Activated naive CD8-positive, alpha-beta T cell treated with anti-CD3 and anti-CD28 coated beads, Interleukin-2, amount 10 ng/mL, durations not matched to agents 7 days and 5 days (primary cell): Measurements from ENCODE around the gene SERPINA6. TPM values are rescaled to one million over a fixed set of nuclear protein-coding genes. Genes with fewer than 3 reads are reported as not detected.
"Not testable (repeated sequence)": the region's sequence is repeated elsewhere in the genome, so short reads cannot be mapped to it uniquely, and the experiment has no call there.

Experiments used
- ATAC-seq: fragments of 150-1000 bp; cut with Tn5 transposase; one replicate; pipeline ENCODE4 v1.10.0; 2021; ENCODE audit warnings: low read depth, moderate library complexity
- POLR2A ChIA-PET: fragments of 350-600 bp; sonication (Branson Sonifier 250); formaldehyde crosslinking; loops from one replicate; lab custom pipeline; 2021; ENCODE audit warnings: antibody characterized with exemption; lab: Charles Lee
- DNase-seq: peaks from one replicate; pipeline ENCODE4 v3.0.0; 2021
- H3K27ac Mint-ChIP-seq: one replicate; pipeline ENCODE4 v1.8.0; 2022; ENCODE audit warnings: mild to moderate bottlenecking, mixed read lengths
- H3K27me3 Mint-ChIP-seq: one replicate; pipeline ENCODE4 v1.8.0; 2022; ENCODE audit warnings: mild to moderate bottlenecking, moderate library complexity, mixed read lengths
- H3K36me3 Mint-ChIP-seq: one replicate; pipeline ENCODE4 v1.8.0; 2021; ENCODE audit warnings: mild to moderate bottlenecking, mixed read lengths
- H3K4me1 Mint-ChIP-seq: one replicate; pipeline ENCODE4 v1.8.0; 2021; ENCODE audit warnings: mixed read lengths
- H3K4me3 Mint-ChIP-seq: one replicate; pipeline ENCODE4 v1.8.0; 2022; ENCODE audit warnings: mild to moderate bottlenecking, moderate library complexity, mixed read lengths
- H3K9me3 Mint-ChIP-seq: one replicate; pipeline ENCODE4 v1.8.0; 2021; ENCODE audit warnings: mixed read lengths
- total RNA-seq, 2 experiments: library from RNA; stranded (reverse); gene quantifications; one replicate each; pipeline ENCODE4 v1.2.3, GENCODE V29; 2021

Gene SERPINA6
- total RNA-seq, 2 experiments from 2014 or later = not detected

- Mint-ChIP-seq H3K4me3 (no peak overlapping the region), H3K4me1 (peaks cover 2% of the 10 kb centered on the region), H3K36me3 (no peaks in the 10 kb centered on the region), H3K27ac (no peak overlapping the region), H3K27me3 (peaks cover 2% of the 10 kb centered on the region), H3K9me3 (no peaks in the 10 kb centered on the region)
- ATAC-seq (no peak), DNase-seq (no peak)
- POLR2A ChIA-PET = no interaction called here
Measured at GRCh38 chr14:94288610-94289465, 34.3 kb downstream of the SERPINA6 start.

- DNase-seq = no peak
- no peak overlapping the region for H3K27ac Mint-ChIP-seq
- ATAC-seq = no peak
- peaks cover 2% of the 10 kb centered on the region for H3K4me1 Mint-ChIP-seq
- H3K9me3 Mint-ChIP-seq = no peaks in the 10 kb centered on the region
- H3K27me3 Mint-ChIP-seq = peaks cover 7% of the 10 kb centered on the region
- no peaks in the 10 kb centered on the region for H3K36me3 Mint-ChIP-seq
- POLR2A ChIA-PET = no interaction called here
- no peak overlapping the region for H3K4me3 Mint-ChIP-seq
Measured at GRCh38 chr14:94285158-94285557, 38.0 kb downstream of the SERPINA6 start.

GRCh38 chr14:94284221-94284620 is 38.9 kb downstream of the SERPINA6 start:
- Mint-ChIP-seq H3K4me3 (no peak overlapping the region), H3K4me1 (peaks cover 2% of the 10 kb centered on the region), H3K27me3 (peaks cover 7% of the 10 kb centered on the region), H3K9me3 (no peaks in the 10 kb centered on the region), H3K36me3 (no peaks in the 10 kb centered on the region), H3K27ac (no peak overlapping the region)
- DNase-seq = no peak
- POLR2A ChIA-PET = no interaction called here
- no peak for ATAC-seq

- H3K9me3 Mint-ChIP-seq = no peaks in the 10 kb centered on the region
- no peak overlapping the region for H3K4me3 Mint-ChIP-seq
- peaks cover 2% of the 10 kb centered on the region for H3K4me1 Mint-ChIP-seq
- no peaks in the 10 kb centered on the region for H3K36me3 Mint-ChIP-seq
- peaks cover 7% of the 10 kb centered on the region for H3K27me3 Mint-ChIP-seq
- no peak for ATAC-seq
- H3K27ac Mint-ChIP-seq = no peak overlapping the region
- POLR2A ChIA-PET = no interaction called here
- no peak for DNase-seq
Measured at GRCh38 chr14:94282991-94283723, 40.0 kb downstream of the SERPINA6 start.

GRCh38 chr14:94278731-94279130 is 44.4 kb downstream of the SERPINA6 start:
- H3K27me3 Mint-ChIP-seq = peaks cover 11% of the 10 kb centered on the region
- no peak overlapping the region for H3K4me3 Mint-ChIP-seq
- H3K9me3 Mint-ChIP-seq = no peaks in the 10 kb centered on the region
- no peak overlapping the region for H3K27ac Mint-ChIP-seq
- no peaks in the 10 kb centered on the region for H3K36me3 Mint-ChIP-seq
- DNase-seq = no peak
- no peak for ATAC-seq
- no peaks in the 10 kb centered on the region for H3K4me1 Mint-ChIP-seq
- POLR2A ChIA-PET = no interaction called here

- H3K9me3 Mint-ChIP-seq, DNase-seq, POLR2A ChIA-PET: not testable (repeated sequence)
Measured at GRCh38 chr14:94276898-94277561, 46.1 kb downstream of the SERPINA6 start.

GRCh38 chr14:94269156-94269555 is 54.0 kb downstream of the SERPINA6 start:
- DNase-seq = no peak
- no peak for ATAC-seq
- POLR2A ChIA-PET = no interaction called here
- peaks cover 23% of the 10 kb centered on the region for H3K27me3 Mint-ChIP-seq
- no peak overlapping the region for H3K4me3 Mint-ChIP-seq
- H3K36me3 Mint-ChIP-seq = no peaks in the 10 kb centered on the region
- no peak overlapping the region for H3K27ac Mint-ChIP-seq
- H3K9me3 Mint-ChIP-seq = no peaks in the 10 kb centered on the region
- no peaks in the 10 kb centered on the region for H3K4me1 Mint-ChIP-seq

More at GRCh38 chr14:94276898-94277561, 46.1 kb downstream of the SERPINA6 start:
- H3K4me3 Mint-ChIP-seq, H3K27ac Mint-ChIP-seq, H3K36me3 Mint-ChIP-seq, H3K4me1 Mint-ChIP-seq, ATAC-seq: not testable (repeated sequence)
- H3K27me3 Mint-ChIP-seq = peaks cover 17% of the 10 kb centered on the region

GRCh38 chr14:94268582-94268981 is 54.6 kb downstream of the SERPINA6 start:
- H3K9me3 Mint-ChIP-seq, H3K4me3 Mint-ChIP-seq, DNase-seq, H3K27ac Mint-ChIP-seq, POLR2A ChIA-PET, ATAC-seq, H3K36me3 Mint-ChIP-seq, H3K4me1 Mint-ChIP-seq: not testable (repeated sequence)
- H3K27me3 Mint-ChIP-seq = peaks cover 23% of the 10 kb centered on the region

- H3K9me3 Mint-ChIP-seq = peaks cover 5% of the 10 kb centered on the region
- H3K4me1 Mint-ChIP-seq = no peaks in the 10 kb centered on the region
- DNase-seq (no peak), ATAC-seq (no peak)
- no peaks in the 10 kb centered on the region for H3K36me3 Mint-ChIP-seq
- H3K27me3 Mint-ChIP-seq = peaks cover 18% of the 10 kb centered on the region
- no peak overlapping the region for H3K4me3 Mint-ChIP-seq
- POLR2A ChIA-PET = no interaction called here
- no peak overlapping the region for H3K27ac Mint-ChIP-seq
Measured at GRCh38 chr14:94267352-94267751, 55.8 kb downstream of the SERPINA6 start.

- POLR2A ChIA-PET, H3K4me3 Mint-ChIP-seq, H3K36me3 Mint-ChIP-seq, H3K27me3 Mint-ChIP-seq, H3K4me1 Mint-ChIP-seq, DNase-seq, H3K9me3 Mint-ChIP-seq, H3K27ac Mint-ChIP-seq, ATAC-seq: not testable (repeated sequence)
Measured at GRCh38 chr14:94264195-94264594, 58.9 kb downstream of the SERPINA6 start.

Other genes starting within 250 kb of the SERPINA6 start
- 100 to 1,000 TPM; 232 to 237 TPM for gene DDX24, start 242.1 kb downstream of the SERPINA6 start, total RNA-seq
- gene IFI27L1, start 242.0 kb downstream of the SERPINA6 start, total RNA-seq = 10 to 100 TPM; 36.1 to 39.8 TPM
- 100 to 1,000 TPM; 237 to 274 TPM for gene IFI27, start 212.6 kb downstream of the SERPINA6 start, total RNA-seq
- 10 to 100 TPM; 76.4 to 77.9 TPM for gene IFI27L2, start 193.7 kb downstream of the SERPINA6 start, total RNA-seq
- gene PPP4R4, start 149.0 kb downstream of the SERPINA6 start, total RNA-seq = under 1 TPM; 0.47 to 0.57 TPM
- not detected for gene SERPINA10, start 30.1 kb downstream of the SERPINA6 start, total RNA-seq
- not detected for gene SERPINA2, start 43.4 kb upstream of the SERPINA6 start, total RNA-seq
- under 1 TPM in 1 of 2 experiments, not detected in 1; 0.20 TPM for gene SERPINA1, start 65.3 kb upstream of the SERPINA6 start, total RNA-seq
- not detected for gene SERPINA11, start 129.5 kb upstream of the SERPINA6 start, total RNA-seq
- not detected for gene SERPINA9, start 152.9 kb upstream of the SERPINA6 start, total RNA-seq
- not detected for gene SERPINA12, start 186.1 kb upstream of the SERPINA6 start, total RNA-seq
- gene SERPINA4, start 238.1 kb upstream of the SERPINA6 start, total RNA-seq = not detected